H1 (cell line): Measurements from ENCODE around the gene SCAP.

Source experiments
- EZH2 ChIP-seq: fragments of 200-600 bp; sonication (generic); IDR thresholded peaks from 2 replicates; pipeline ENCODE4 v1.7.1; 2012; ENCODE audit warnings: low read depth, mild to moderate bottlenecking, moderate library complexity, low read length, inconsistent platforms; ENCODE audit not compliant: severe bottlenecking
- POLR2A ChIP-seq, 2 experiments: IDR thresholded peaks; 1 replicate in 1 of 2; 2 replicates in 1 of 2; pipeline ENCODE4 v1.6.1; 2011; ENCODE audit warnings: low read depth in 2 of 2, low read length in 2 of 2, mild to moderate bottlenecking in 2 of 2; ENCODE audit errors: control extremely low read depth in 1 of 2
- RFX5 ChIP-seq: IDR thresholded peaks from 2 replicates; pipeline ENCODE4 v1.6.1; 2011; ENCODE audit warnings: low read depth, low read length, improper control_type of control experiment, borderline replicate concordance
- YY1 ChIP-seq: IDR thresholded peaks from 2 replicates; pipeline ENCODE4 v1.6.1; 2011; ENCODE audit warnings: low read depth, mild to moderate bottlenecking, low read length
- TF ChIP-seq, protein P1 (sequence below), 3 experiments: IDR thresholded peaks; 1 replicate in 2 of 3; 2 replicates in 1 of 3; pipeline versions ENCODE4 v1.5.1 to v1.6.1; 2011; ENCODE audit warnings: low read length in 3 of 3, mild to moderate bottlenecking in 3 of 3, inconsistent platforms in 2 of 3, low read depth in 1 of 3, moderate library complexity in 1 of 3; ENCODE audit not compliant: insufficient read depth in 1 of 3; ENCODE audit errors: control extremely low read depth in 1 of 3

DNA sequence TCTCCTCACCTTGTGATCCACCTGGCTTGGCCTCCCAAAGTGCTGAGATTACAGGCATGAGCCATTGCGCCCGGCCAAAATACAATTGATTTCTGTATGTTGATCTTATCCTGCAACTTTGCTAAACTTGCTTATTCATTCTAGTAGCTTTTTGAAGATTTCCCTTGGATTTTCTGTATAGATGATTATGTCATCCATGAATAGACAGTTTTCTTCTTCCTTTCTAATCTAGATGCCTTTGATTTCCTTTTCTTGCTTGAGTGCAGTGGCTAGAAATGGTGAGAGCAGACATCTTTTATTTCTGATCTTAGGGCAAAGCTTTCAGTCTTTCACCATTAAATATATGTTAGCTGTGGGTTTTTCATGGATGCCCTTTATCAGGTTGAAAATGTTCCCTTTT is 42.2 kb upstream of the SCAP start:
- no peak for TF ChIP-seq EZH2
- TF ChIP-seq RFX5: no peak
- TF ChIP-seq YY1: no peak
- TF ChIP-seq, protein P1, sequence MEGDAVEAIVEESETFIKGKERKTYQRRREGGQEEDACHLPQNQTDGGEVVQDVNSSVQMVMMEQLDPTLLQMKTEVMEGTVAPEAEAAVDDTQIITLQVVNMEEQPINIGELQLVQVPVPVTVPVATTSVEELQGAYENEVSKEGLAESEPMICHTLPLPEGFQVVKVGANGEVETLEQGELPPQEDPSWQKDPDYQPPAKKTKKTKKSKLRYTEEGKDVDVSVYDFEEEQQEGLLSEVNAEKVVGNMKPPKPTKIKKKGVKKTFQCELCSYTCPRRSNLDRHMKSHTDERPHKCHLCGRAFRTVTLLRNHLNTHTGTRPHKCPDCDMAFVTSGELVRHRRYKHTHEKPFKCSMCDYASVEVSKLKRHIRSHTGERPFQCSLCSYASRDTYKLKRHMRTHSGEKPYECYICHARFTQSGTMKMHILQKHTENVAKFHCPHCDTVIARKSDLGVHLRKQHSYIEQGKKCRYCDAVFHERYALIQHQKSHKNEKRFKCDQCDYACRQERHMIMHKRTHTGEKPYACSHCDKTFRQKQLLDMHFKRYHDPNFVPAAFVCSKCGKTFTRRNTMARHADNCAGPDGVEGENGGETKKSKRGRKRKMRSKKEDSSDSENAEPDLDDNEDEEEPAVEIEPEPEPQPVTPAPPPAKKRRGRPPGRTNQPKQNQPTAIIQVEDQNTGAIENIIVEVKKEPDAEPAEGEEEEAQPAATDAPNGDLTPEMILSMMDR (IDR thresholded peaks at IDR 0.05; ENCODE audit: control extremely low read depth in 1 of 3, insufficient read depth in 1 of 3, low read depth in 1 of 3, low read length in 3 of 3): no peak
- no peak for TF ChIP-seq POLR2A (IDR thresholded peaks at IDR 0.05; ENCODE audit: control extremely low read depth in 1 of 2, low read depth in 2 of 2, low read length in 2 of 2)
